OCI-M2 (cell line): ENCODE measurements around the gene KANSL1.
"Not testable (repeated sequence)": the region's sequence is repeated elsewhere in the genome, so short reads cannot be mapped to it uniquely, and the experiment has no call there.

ENCODE experiments used
- DNase-seq: peaks from one replicate; lab custom pipeline; 2025; ENCODE audit not compliant: unreplicated experiment; lab: John Stamatoyannopoulos, UW

KANSL1 gene

DNA sequence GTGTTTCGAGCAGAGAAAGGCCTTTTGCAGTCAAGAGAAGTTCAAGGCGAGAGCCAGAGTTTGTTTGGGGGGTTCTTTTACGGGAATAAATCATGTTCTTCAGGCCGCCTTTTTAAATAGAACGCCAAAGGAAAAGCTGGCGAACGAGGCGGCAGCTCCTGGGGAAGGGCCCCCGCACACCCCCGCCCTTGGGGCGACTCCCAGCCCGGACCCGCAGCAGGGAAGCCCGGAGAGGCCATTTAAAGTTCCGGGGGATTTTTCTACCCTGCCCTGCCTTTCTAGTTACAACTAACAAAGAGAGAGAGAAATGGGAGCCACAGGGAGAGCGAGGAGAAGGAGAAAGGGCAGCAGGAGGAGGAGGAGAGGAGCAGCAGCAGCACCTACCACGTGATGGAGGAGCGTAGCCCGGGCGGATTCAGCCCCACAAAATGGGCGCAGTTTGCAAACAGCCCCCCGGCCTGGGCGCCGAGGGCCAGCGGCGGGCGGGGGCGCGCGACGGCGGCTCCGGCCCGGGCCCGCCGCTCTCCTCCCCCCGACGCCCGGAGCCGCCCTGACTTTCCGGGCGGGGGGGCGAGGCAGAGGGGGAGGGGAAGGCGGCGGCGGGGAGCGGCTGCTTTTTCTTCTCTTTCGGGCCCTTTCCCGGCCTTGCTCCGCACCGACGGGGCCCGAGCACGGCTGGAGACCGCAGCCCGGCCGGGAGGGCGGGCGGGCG is 634 bp downstream of the KANSL1 start:
- peak; percentile 34 for DNase-seq

DNA sequence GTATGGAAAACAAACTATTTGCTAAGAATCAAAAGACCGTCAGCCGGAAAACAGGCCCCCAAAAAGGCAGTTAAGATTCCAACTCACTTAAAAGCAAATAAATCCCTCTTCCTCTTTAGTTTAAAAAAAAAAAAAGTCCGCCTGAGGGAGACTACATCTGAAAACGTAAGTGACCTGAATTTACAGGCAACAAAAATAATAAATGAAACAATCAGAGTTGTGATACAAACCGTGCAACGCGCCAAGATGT is 1.1 kb downstream of the KANSL1 start:
- no peak for DNase-seq

DNA sequence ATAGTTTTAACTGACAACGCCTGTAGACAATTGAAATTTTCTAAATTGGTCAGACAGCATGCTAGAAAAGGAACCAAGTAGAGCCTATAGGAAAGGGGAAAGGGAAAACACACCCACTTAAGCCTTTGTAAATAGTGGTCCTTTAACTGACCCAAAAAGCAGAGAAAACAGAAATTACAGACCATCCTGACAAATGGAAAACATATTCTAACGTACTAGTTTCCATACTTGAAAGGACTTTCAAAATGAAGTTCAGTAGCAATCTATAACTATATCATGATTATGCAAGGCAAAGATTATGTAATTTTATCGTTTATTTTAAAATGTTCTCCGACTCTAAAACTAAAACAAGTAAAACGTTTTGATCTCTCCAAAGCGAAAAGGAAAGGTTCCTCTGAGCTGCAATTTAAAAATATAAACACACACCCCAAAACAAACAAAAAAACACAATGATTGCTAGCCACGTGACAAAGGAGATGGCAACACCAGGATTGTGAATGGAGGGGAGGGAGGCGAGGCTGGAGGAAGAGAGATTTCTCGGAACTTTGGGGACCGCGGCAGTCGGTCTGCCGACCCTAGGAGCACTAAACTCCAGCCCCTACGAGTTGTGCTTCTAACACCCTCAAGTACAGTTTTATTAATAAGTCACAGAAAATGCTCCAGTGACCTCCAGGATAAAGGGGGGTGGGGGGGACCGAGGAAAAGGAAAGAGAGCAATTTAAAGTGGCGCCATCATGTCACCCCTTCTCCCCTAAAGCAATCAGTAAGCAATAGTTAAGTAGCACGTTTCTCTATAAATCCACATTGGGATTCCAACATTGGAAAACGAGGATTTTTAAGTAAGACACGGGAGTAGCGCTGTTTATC is 1.7 kb downstream of the KANSL1 start:
- DNase-seq, result no peak

- DNase-seq, result no peak
Observed at GRCh38 chr17:46190763-46191162, 2.5 kb downstream of the KANSL1 start.

- DNase-seq, result not testable (repeated sequence)
Observed at GRCh38 chr17:46186827-46187235, 6.4 kb downstream of the KANSL1 start.

DNA sequence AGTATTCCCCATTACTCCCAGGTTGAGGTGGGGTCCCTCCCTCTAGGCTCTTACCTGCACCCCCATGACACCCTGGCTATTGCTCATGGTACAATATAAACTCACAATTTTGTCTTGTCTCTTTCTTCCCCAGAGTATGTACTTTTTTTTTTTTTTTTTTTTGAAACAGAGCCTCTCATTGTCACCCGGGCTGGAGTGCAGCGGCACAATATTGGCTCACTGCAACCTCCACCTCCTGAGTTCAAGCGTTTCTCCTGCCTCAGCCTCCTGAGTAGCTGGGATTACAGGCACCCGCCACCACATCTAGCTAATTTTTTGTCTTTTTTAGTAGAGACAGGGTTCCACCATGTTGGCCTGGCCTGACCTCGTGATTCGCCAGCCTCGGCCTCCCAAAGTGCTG is 8.5 kb downstream of the KANSL1 start:
- no peak for DNase-seq

GRCh38 chr17:46183383-46183782 is 9.8 kb downstream of the KANSL1 start:
- not testable (repeated sequence) for DNase-seq

DNA sequence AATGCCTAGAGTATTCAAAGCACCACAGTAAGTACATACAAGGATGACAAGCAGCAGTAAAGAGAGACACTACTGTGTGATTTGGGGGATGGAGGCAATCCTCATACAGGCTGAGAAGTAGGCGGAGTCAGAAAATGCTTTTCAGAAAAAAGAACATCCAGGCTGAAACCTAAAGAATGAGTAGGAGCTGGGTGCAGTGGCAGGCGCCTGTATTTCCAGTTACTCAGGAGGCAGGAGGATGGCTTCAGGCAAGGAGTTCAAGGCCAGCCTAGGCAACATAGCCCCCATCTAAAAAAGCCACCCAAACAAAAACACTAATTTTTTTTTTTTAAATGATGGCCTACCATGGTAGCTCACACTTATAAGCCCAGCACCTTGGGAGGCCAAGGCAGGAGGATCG is 10.3 kb downstream of the KANSL1 start:
- no peak for DNase-seq

DNA sequence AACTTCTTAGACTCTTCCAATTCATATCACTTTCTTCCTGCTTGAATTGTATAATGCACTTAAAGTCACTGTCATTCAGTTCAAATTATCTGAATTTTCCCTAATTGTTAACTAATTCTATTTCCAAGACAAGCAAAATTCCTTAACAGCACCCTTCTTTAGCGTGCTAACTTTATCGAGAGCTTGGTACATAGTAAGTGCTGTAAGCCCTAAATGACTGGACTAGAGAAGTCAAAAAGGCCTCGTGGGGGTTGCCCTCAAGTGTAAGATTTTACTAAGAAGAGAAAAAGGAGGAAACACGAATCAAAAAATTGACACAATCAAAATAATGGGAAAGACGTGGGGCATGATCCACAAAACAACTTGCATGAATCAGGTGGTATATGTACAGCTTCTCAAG is 11.3 kb downstream of the KANSL1 start:
- DNase-seq, result no peak

DNA sequence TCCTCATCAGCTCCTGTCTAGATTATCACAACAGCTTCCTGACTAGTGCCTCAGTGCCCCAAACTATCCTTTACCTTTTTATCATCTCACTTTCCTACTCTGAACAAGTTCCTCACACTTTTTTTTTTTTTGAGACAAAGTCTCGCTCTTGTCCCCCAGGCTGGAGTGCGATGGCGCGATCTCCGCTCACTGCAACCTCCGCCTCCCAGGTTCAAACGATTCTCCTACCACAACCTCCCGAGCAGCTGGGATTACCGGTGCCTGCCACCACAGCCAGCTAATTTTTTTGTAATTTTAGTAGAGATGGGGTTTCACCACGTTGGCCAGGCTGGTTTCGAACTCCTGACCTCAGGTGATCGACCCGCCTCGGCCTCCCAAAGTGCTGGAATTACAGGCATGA is 11.9 kb downstream of the KANSL1 start:
- not testable (repeated sequence) for DNase-seq

- no peak for DNase-seq
Observed at GRCh38 chr17:46180892-46181274, 12.3 kb downstream of the KANSL1 start.

DNA sequence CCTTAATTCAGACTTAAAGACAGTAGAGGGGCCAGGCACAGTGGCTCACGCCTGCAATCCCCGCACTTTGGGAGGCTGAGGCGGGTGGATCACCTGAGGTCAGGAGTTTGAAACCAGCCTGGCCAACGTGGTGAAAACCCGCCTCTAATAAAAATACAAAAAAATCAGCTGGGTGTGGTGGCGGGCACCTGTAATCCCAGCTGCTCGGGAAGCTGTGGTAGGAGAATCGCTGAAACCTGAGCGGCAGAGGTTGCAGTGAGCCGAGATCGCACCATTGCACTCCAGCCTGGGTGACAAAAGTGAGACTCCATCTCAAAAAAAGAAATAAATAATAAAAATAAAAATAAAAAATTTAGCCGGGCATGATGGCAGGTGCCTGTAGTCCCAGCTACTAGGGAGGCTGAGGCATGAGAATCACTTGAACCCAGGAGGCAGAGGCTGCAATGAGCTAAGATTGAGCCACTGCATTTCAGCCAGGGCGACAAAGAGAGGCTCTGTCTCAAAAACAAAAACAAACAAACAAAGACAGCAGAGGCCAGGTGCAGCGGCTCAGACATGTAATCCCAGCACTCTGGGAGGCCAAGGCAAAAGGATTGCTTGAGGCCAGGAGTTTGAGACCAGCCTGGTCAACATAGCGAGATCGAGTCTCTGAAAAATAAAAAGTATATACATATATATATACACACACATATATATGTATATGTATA is 12.9 kb downstream of the KANSL1 start:
- not testable (repeated sequence) for DNase-seq

GRCh38 chr17:46179375-46179999 is 13.7 kb downstream of the KANSL1 start:
- DNase-seq, result no peak

DNA sequence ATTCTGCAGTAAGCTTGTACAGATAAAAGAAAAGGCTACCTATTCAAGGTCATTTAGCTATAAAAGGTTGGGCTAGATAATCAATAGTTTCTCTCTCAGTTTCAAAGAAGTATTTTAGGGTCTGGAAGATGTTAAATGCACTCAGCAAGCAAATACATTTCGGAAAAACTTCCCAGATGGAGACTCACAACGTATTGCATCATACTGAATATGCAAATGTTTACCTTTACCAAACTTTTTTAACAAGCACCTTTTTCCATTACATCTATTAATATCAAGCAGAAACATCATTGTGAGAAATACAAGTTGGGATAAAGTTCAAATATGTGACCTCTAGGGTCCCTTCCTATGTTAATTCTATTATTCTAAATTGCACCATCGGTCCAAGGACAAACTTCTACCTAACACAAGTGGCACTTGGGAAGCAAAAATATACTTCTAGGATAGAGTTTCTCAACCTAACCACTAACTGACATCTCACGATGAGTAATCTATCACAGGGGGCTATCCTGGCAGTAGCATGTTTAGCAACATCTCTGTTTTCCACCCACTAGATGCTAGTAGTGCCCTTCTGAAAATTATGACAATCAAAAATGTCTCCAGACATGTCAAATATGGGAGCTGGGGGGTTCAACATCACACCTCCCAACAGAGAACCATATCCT is 14.5 kb downstream of the KANSL1 start:
- DNase-seq, result no peak

- no peak for DNase-seq
Observed at GRCh38 chr17:46176975-46177374, 16.3 kb downstream of the KANSL1 start.

- DNase-seq, result no peak
Observed at GRCh38 chr17:46175891-46176290, 17.3 kb downstream of the KANSL1 start.

- DNase-seq, result no peak
Observed at GRCh38 chr17:46173153-46173552, 20.1 kb downstream of the KANSL1 start.

DNA sequence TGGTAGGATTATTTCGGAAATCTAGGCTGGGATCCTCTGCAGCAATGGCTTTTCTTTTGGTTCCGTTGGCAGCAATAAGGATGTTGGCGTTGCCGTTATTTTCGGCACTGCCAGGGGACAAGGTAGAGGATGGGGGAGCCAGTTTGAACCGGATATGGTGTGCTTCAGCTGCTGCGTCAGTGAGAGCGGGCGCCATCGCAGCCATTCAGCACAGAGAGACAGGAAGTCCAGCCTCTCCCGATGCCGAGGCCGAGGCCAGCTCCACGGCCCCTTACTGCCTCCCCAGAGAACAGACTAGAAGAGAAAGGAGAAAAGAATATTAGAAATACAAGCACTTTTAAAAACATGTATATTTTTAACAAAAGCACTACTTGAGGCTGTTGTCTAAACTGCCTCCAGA is 21.3 kb downstream of the KANSL1 start:
- no peak for DNase-seq

GRCh38 chr17:46170639-46171429 is 22.4 kb downstream of the KANSL1 start:
- no peak for DNase-seq

- no peak for DNase-seq
Observed at GRCh38 chr17:46169913-46170638, 23.2 kb downstream of the KANSL1 start.
